H1 (cell line): ENCODE measurements around the gene ZBTB20. TPM values are rescaled to one million over a fixed set of nuclear protein-coding genes. Genes with fewer than 3 reads are reported as not detected.

ENCODE experiments used
- CTCF ChIA-PET: fragments of 300-600 bp; sonication (Branson Sonifier 250); formaldehyde crosslinking; loops from one replicate; lab custom pipeline; 2021; ENCODE audit not compliant: partially characterized antibody; lab: Charles Lee
- POLR2A ChIA-PET: fragments of 300-600 bp; sonication (Branson Sonifier 250); formaldehyde crosslinking; loops from one replicate; lab custom pipeline; 2021; ENCODE audit warnings: inconsistent platforms; ENCODE audit not compliant: partially characterized antibody; lab: Charles Lee
- DNase-seq, 2 experiments: peaks; one replicate each; pipeline versions ENCODE4 v3.0.0 to v3.0.0-alpha.2; 2010 to 2022; ENCODE audit warnings: low spot score in 2 of 2, low read depth in 1 of 2, mixed read lengths in 1 of 2
- FAIRE-seq: peaks from 2 replicates; lab custom pipeline; 2011; peaks lifted over from hg19 to GRCh38; lab: Jason Lieb, UNC
- H2AFZ ChIP-seq: 2 replicates; pipeline ENCODE4 v1.8.1; 2012; ENCODE audit warnings: low read length, inconsistent platforms
- H2AK5ac ChIP-seq: 2 replicates; pipeline ENCODE4 v1.6.1; 2013; ENCODE audit warnings: low read depth, low read length
- H2BK120ac ChIP-seq: replicated peaks from 2 replicates; pipeline ENCODE3; 2013; ENCODE audit warnings: low read depth, low read length, inconsistent platforms
- H2BK12ac ChIP-seq: 2 replicates; pipeline ENCODE4 v1.6.1; 2013; ENCODE audit warnings: low read depth, low read length
- H2BK15ac ChIP-seq: 2 replicates; pipeline ENCODE4 v1.6.1; 2013; ENCODE audit warnings: low read length
- H2BK20ac ChIP-seq: 2 replicates; pipeline ENCODE4 v1.6.1; 2013; ENCODE audit warnings: low read length
- H2BK5ac ChIP-seq: 2 replicates; pipeline ENCODE4 v1.6.1; 2013; ENCODE audit warnings: low read depth, low read length
- H3K14ac ChIP-seq: 2 replicates; pipeline ENCODE4 v1.6.1; 2013; ENCODE audit warnings: inconsistent platforms; ENCODE audit not compliant: insufficient read length
- H3K18ac ChIP-seq: 2 replicates; pipeline ENCODE4 v1.6.1; 2013; ENCODE audit warnings: low read length; ENCODE audit errors: extremely low read depth
- H3K23ac ChIP-seq: 2 replicates; pipeline ENCODE4 v1.6.1; 2013; ENCODE audit warnings: inconsistent platforms; ENCODE audit not compliant: insufficient read length
- H3K23me2 ChIP-seq: 2 replicates; pipeline ENCODE4 v1.6.1; 2013; ENCODE audit warnings: low read depth, low read length
- H3K27ac ChIP-seq: 2 replicates; pipeline ENCODE4 v1.6.1; 2011; ENCODE audit warnings: low read depth, low read length, inconsistent platforms
- H3K27me3 ChIP-seq, 4 experiments: replicated peaks in 1 of 4; 1 replicate in 1 of 4; 2 replicates in 3 of 4; pipeline versions ENCODE4 v1.6.1 to v1.8.1; 2011 to 2013; ENCODE audit warnings: low read length in 3 of 4, mild to moderate bottlenecking in 3 of 4, inconsistent platforms in 2 of 4, mixed read lengths in 2 of 4, moderate library complexity in 1 of 4; ENCODE audit not compliant: control insufficient read depth in 3 of 4, insufficient read depth in 3 of 4; ENCODE audit errors: extremely low read depth in 1 of 4
- H3K36me3 ChIP-seq, 4 experiments: 2 replicates each; pipeline versions ENCODE4 v1.6.1 to v1.8.1; 2011 to 2013; ENCODE audit warnings: mild to moderate bottlenecking in 4 of 4, low read length in 3 of 4, moderate library complexity in 2 of 4, control low read depth in 1 of 4, inconsistent platforms in 1 of 4; ENCODE audit not compliant: insufficient read depth in 4 of 4, control insufficient read depth in 2 of 4
- H3K4ac ChIP-seq: replicated peaks from 2 replicates; pipeline ENCODE3; 2013; ENCODE audit warnings: low read length, low read depth, mixed read lengths, inconsistent platforms; ENCODE audit not compliant: insufficient read length
- H3K4me1 ChIP-seq, 4 experiments: replicated peaks in 1 of 4; 1 replicate in 1 of 4; 2 replicates in 3 of 4; pipeline versions ENCODE4 v1.6.1 to v1.8.1; 2011 to 2013; ENCODE audit warnings: low read length in 3 of 4, inconsistent platforms in 2 of 4, mixed read lengths in 1 of 4; ENCODE audit not compliant: insufficient read depth in 4 of 4, control insufficient read depth in 3 of 4
- H3K4me2 ChIP-seq, 2 experiments: 2 replicates each; pipeline versions ENCODE4 v1.6.1 to v1.8.1; 2011 to 2013; ENCODE audit warnings: low read depth in 2 of 2, low read length in 2 of 2, control low read depth in 1 of 2, inconsistent platforms in 1 of 2, mild to moderate bottlenecking in 1 of 2; ENCODE audit not compliant: insufficient read depth in 1 of 2
- H3K4me3 ChIP-seq, 4 experiments: fragments of 200-600, 300-600 bp in 1 of 4; sonication (generic), shearing (Covaris generic), sonication (Bioruptor Twin) in 1 of 4; 2 replicates each; pipeline versions ENCODE4 v1.5.1 to v1.8.1; 2011 to 2016; ENCODE audit warnings: low read length in 4 of 4, low read depth in 3 of 4, control low read depth in 2 of 4, inconsistent platforms in 2 of 4, mild to moderate bottlenecking in 2 of 4, mixed read lengths in 1 of 4, moderate library complexity in 1 of 4; ENCODE audit not compliant: insufficient read depth in 2 of 4; ENCODE audit errors: extremely low read depth in 1 of 4
- H3K56ac ChIP-seq: replicated peaks from 2 replicates; pipeline ENCODE3; 2013; ENCODE audit warnings: low read depth, mild to moderate bottlenecking, mixed read lengths, low read length, inconsistent platforms; ENCODE audit not compliant: insufficient read length
- H3K79me1 ChIP-seq: 2 replicates; pipeline ENCODE4 v1.6.1; 2013; ENCODE audit warnings: low read depth, low read length, control low read depth
- H3K79me2 ChIP-seq, 2 experiments: 2 replicates each; pipeline versions ENCODE4 v1.6.1 to v1.8.1; 2012 to 2013; ENCODE audit warnings: low read length in 2 of 2, mild to moderate bottlenecking in 2 of 2, inconsistent platforms in 1 of 2; ENCODE audit not compliant: insufficient read depth in 2 of 2, control insufficient read depth in 1 of 2
- H3K9ac ChIP-seq, 4 experiments: replicated peaks in 1 of 4; 1 replicate in 1 of 4; 2 replicates in 3 of 4; pipeline versions ENCODE4 v1.6.1 to v1.8.1; 2011 to 2013; ENCODE audit warnings: low read depth in 3 of 4, low read length in 3 of 4, control low read depth in 2 of 4, mild to moderate bottlenecking in 2 of 4, moderate library complexity in 2 of 4, inconsistent platforms in 1 of 4; ENCODE audit errors: extremely low read depth in 1 of 4
- H3K9me3 ChIP-seq, 2 experiments: 2 replicates each; pipeline versions ENCODE4 v1.6.1 to v1.8.1; 2012 to 2013; ENCODE audit warnings: mild to moderate bottlenecking in 2 of 2, moderate library complexity in 2 of 2, control low read depth in 1 of 2, inconsistent platforms in 1 of 2, low read depth in 1 of 2, low read length in 1 of 2, mixed read lengths in 1 of 2; ENCODE audit not compliant: insufficient read depth in 2 of 2
- H4K20me1 ChIP-seq, 2 experiments: replicated peaks in 1 of 2; 2 replicates each; pipeline versions ENCODE3 to v1.8.1; 2011 to 2013; ENCODE audit warnings: inconsistent platforms in 2 of 2, low read length in 2 of 2, mild to moderate bottlenecking in 1 of 2; ENCODE audit not compliant: insufficient read depth in 2 of 2, control insufficient read depth in 1 of 2
- H4K5ac ChIP-seq: 2 replicates; pipeline ENCODE4 v1.6.1; 2013; ENCODE audit warnings: low read length, low read depth, mixed read lengths, inconsistent platforms; ENCODE audit not compliant: insufficient read length
- H4K8ac ChIP-seq: 2 replicates; pipeline ENCODE4 v1.8.0; 2013; ENCODE audit warnings: mild to moderate bottlenecking, moderate library complexity, low read length, inconsistent platforms; ENCODE audit not compliant: insufficient read depth; ENCODE audit errors: extremely low read depth
- H4K91ac ChIP-seq: replicated peaks from 2 replicates; pipeline ENCODE3; 2013; ENCODE audit warnings: low read length, mixed read lengths, inconsistent platforms; ENCODE audit not compliant: insufficient read length
- HDAC2 ChIP-seq, 2 experiments: fragments of 300-600 bp in 1 of 2; sonication (generic) in 1 of 2; IDR thresholded peaks; 2 replicates each; pipeline ENCODE4 v1.6.1; 2011 to 2012; ENCODE audit warnings: low read depth in 2 of 2, low read length in 2 of 2, mild to moderate bottlenecking in 2 of 2, moderate library complexity in 2 of 2, borderline replicate concordance in 1 of 2, inconsistent platforms in 1 of 2
- NANOG ChIP-seq: IDR thresholded peaks from 2 replicates; pipeline ENCODE4 v1.6.1; 2011; ENCODE audit warnings: low read length, low read depth, mild to moderate bottlenecking, inconsistent platforms; ENCODE audit not compliant: insufficient read depth, poor library complexity, severe bottlenecking
- USF2 ChIP-seq: IDR thresholded peaks from 2 replicates; pipeline ENCODE4 v1.6.1; 2011; ENCODE audit warnings: low read length, improper control_type of control experiment
- WGBS, 2 experiments: shearing (Covaris generic) in 1 of 2; methylation state at CpG; one replicate each; pipeline versions ENCODE4 v1.1.6 to v1.1.7; 2013 to 2015; ENCODE audit warnings: low lambda C conversion rate in 2 of 2, mixed read lengths in 2 of 2, inconsistent platforms in 1 of 2, low coverage in 1 of 2, missing lambda C conversion rate in 1 of 2; ENCODE audit not compliant: insufficient replicate concordance in 2 of 2, insufficient coverage in 1 of 2, insufficient read length in 1 of 2; ENCODE audit errors: extremely low coverage in 1 of 2, missing lambda C conversion rate in 1 of 2; 5-methylcytosine and 5-hydroxymethylcytosine counted together
- polyA plus RNA-seq, 7 experiments: library from polyadenylated mRNA; depleted of rRNA in 3 of 7; stranded (reverse) in 5 of 7; unstranded in 2 of 7; fragments of >200 nt in 5 of 7; fragments of 200-250 nt in 2 of 7; gene quantifications; 1 replicate in 5 of 7; 2 replicates in 1 of 7; 4 replicates in 1 of 7; pipeline versions ENCODE4 v1.2.1 to v1.2.3, GENCODE V29; 2011 to 2013; ENCODE audit warnings: missing spikeins in 2 of 7, mixed read lengths in 2 of 7
- total RNA-seq: library from RNA; stranded (reverse); fragmentation: NEBNext Ultra II Directional; extraction: Animal tissue kit (Norgen Biotek cat#: 25700); gene quantifications from 2 replicates; pipeline ENCODE4 v1.2.1, GENCODE V29; 2021

The ZBTB20 gene
- total and polyA plus RNA-seq, 2 of the 8 experiments (the other 6 are each of a cell fraction or from before 2014, with no cell fraction given), result 0.35 to 1.3 TPM

GRCh38 chr3:114848082-114848481, 299.0 kb downstream of the ZBTB20 start:
- H3K56ac ChIP-seq, result no peak overlapping the region
- TF ChIP-seq NANOG, result no peak
- no peak for TF ChIP-seq USF2
- TF ChIP-seq HDAC2 (IDR thresholded peaks at IDR 0.05; ENCODE audit: borderline replicate concordance in 1 of 2, low read depth in 2 of 2, low read length in 2 of 2), result no peak
- no peak overlapping the region for H3K4me2 ChIP-seq
- no peak overlapping the region for H3K4ac ChIP-seq
- no peak for FAIRE-seq
- no peak overlapping the region for H2BK5ac ChIP-seq
- no peaks in the 10 kb centered on the region for H3K9me3 ChIP-seq
- CTCF ChIA-PET, result interaction anchor here (0.6 to 1.1 kb wide), 2 partner anchors 125 to 516 kb away, joined by 3 to 4 read pairs; no protein-coding TSS in a partner anchor
- no peaks in the 10 kb centered on the region for H3K23me2 ChIP-seq
- no peaks in the 10 kb centered on the region for H3K79me2 ChIP-seq
- H4K8ac ChIP-seq, result no peak overlapping the region
- H2BK20ac ChIP-seq, result no peak overlapping the region
- no peaks in the 10 kb centered on the region for H4K20me1 ChIP-seq
- DNase-seq, result no peak
- no peak overlapping the region for H3K14ac ChIP-seq
- H4K5ac ChIP-seq, result no peak overlapping the region
- H3K18ac ChIP-seq, result no peak overlapping the region
- no peaks in the 10 kb centered on the region for H3K27me3 ChIP-seq
- no peak overlapping the region for H3K9ac ChIP-seq
- H2AK5ac ChIP-seq, result no peak overlapping the region
- no peak overlapping the region for H4K91ac ChIP-seq
- no peak overlapping the region for H3K4me3 ChIP-seq
- no peak overlapping the region for H2BK12ac ChIP-seq
- no peak overlapping the region for H3K23ac ChIP-seq
- H2AFZ ChIP-seq, result no peak overlapping the region
- H3K36me3 ChIP-seq, result no peaks in the 10 kb centered on the region
- no peaks in the 10 kb centered on the region for H3K79me1 ChIP-seq
- POLR2A ChIA-PET, result no interaction called here
- H2BK120ac ChIP-seq, result no peak overlapping the region
- no peak overlapping the region for H2BK15ac ChIP-seq
- WGBS, 2 experiments, result 93% methylated on average over 7 of the region's 7 CpGs; no CpG with 5 or more reads in 1 of the 2 experiments
- H3K4me1 ChIP-seq, result no peaks in the 10 kb centered on the region
- H3K27ac ChIP-seq, result no peak overlapping the region
